ENCODE measurements around the gene PRR16. TPM values are rescaled to one million over a fixed set of nuclear protein-coding genes. Genes with fewer than 3 reads are reported as not detected.

Gene PRR16
- total RNA-seq, 8 experiments from 2014 or later, result 0.45 to 3.4 (median 1.3) TPM; not detected in 1

- no peak for ATAC-seq (replicated peaks in 6 of 8)
- Histone ChIP-seq H3K4me3 (no peak overlapping the region), H3K4me1 (replicated peaks in 1 of 2) (no peaks in the 10 kb centered on the region), H3K27ac (no peak overlapping the region)
- 0 to 100% (median 71%) methylated on average over 1 of the region's 1 CpG; no CpG with 5 or more reads in 3 of the 10 experiments for WGBS, 10 experiments
- in situ Hi-C loops (cut with MboI; ENCODE audit: low pct_unique_long_range_greater_than_20kb in 2 of 9, low sequenced_read_pairs in 9 of 9, unreplicated experiment in 9 of 9), result no loop called here
Observed at GRCh38 chr5:120567066-120567465, 103.0 kb downstream of the PRR16 start.

- in situ Hi-C loops (cut with MboI; ENCODE audit: low pct_unique_long_range_greater_than_20kb in 2 of 9, low sequenced_read_pairs in 9 of 9, unreplicated experiment in 9 of 9), result no loop called here
Observed at GRCh38 chr5:120567921-120568320, 103.8 kb downstream of the PRR16 start.

GRCh38 chr5:120568711-120569110 is 104.6 kb downstream of the PRR16 start:
- ATAC-seq (replicated peaks in 6 of 8), result no peak
- H3K27ac ChIP-seq, result no peak overlapping the region
- no peak overlapping the region for H3K4me3 ChIP-seq
- in situ Hi-C loops (cut with MboI; ENCODE audit: low pct_unique_long_range_greater_than_20kb in 2 of 9, low sequenced_read_pairs in 9 of 9, unreplicated experiment in 9 of 9), result no loop called here
- no peaks in the 10 kb centered on the region for H3K4me1 ChIP-seq (replicated peaks in 1 of 2)

More at GRCh38 chr5:120567921-120568320, 103.8 kb downstream of the PRR16 start:
- no peak overlapping the region for H3K27ac ChIP-seq
- WGBS, 10 experiments, result 38 to 100% (median 67%) methylated on average over 2 to 4 of the region's 4 CpGs; no CpG with 5 or more reads in 3 of the 10 experiments
- H3K4me1 ChIP-seq (replicated peaks in 1 of 2), result no peaks in the 10 kb centered on the region
- ATAC-seq (replicated peaks in 6 of 8), result no peak
- H3K4me3 ChIP-seq, result no peak overlapping the region

- 40 to 88% (median 50%) methylated on average over 1 of the region's 1 CpG; no CpG with 5 or more reads in 3 of the 10 experiments for WGBS, 10 experiments
- ATAC-seq (replicated peaks in 6 of 8), result no peak
- in situ Hi-C loops (cut with MboI; ENCODE audit: low pct_unique_long_range_greater_than_20kb in 2 of 9, low sequenced_read_pairs in 9 of 9, unreplicated experiment in 9 of 9), result no loop called here
- no peak overlapping the region for H3K4me3 ChIP-seq
- no peaks in the 10 kb centered on the region for H3K4me1 ChIP-seq (replicated peaks in 1 of 2)
- no peak overlapping the region for H3K27ac ChIP-seq
Observed at GRCh38 chr5:120576588-120576987, 112.5 kb downstream of the PRR16 start.

- in situ Hi-C loops (cut with MboI; ENCODE audit: low pct_unique_long_range_greater_than_20kb in 2 of 9, low sequenced_read_pairs in 9 of 9, unreplicated experiment in 9 of 9), result no loop called here
- Histone ChIP-seq H3K4me3 (no peak overlapping the region), H3K27ac (no peak overlapping the region), H3K4me1 (replicated peaks in 1 of 2) (no peaks in the 10 kb centered on the region)
- ATAC-seq (replicated peaks in 6 of 8), result no peak
- 0 to 76% (median 16%) methylated on average over 1 to 2 of the region's 2 CpGs for WGBS, 10 experiments
Observed at GRCh38 chr5:120582635-120583034, 118.5 kb downstream of the PRR16 start.

GRCh38 chr5:120586646-120587045 is 122.5 kb downstream of the PRR16 start:
- ATAC-seq (replicated peaks in 6 of 8), result no peak
- in situ Hi-C loops (cut with MboI; ENCODE audit: low pct_unique_long_range_greater_than_20kb in 2 of 9, low sequenced_read_pairs in 9 of 9, unreplicated experiment in 9 of 9), result no loop called here
- no peak overlapping the region for H3K27ac ChIP-seq
- H3K4me3 ChIP-seq, result no peak overlapping the region
- no peaks in the 10 kb centered on the region for H3K4me1 ChIP-seq (replicated peaks in 1 of 2)
- 20 to 100% (median 83%) methylated on average over 1 of the region's 1 CpG; no CpG with 5 or more reads in 3 of the 10 experiments for WGBS, 10 experiments

- no peak for ATAC-seq (replicated peaks in 6 of 8)
- WGBS, 10 experiments, result 13 to 87% (median 63%) methylated on average over 1 to 2 of the region's 2 CpGs; no CpG with 5 or more reads in 1 of the 10 experiments
- in situ Hi-C loops (cut with MboI; ENCODE audit: low pct_unique_long_range_greater_than_20kb in 2 of 9, low sequenced_read_pairs in 9 of 9, unreplicated experiment in 9 of 9), result no loop called here
- no peaks in the 10 kb centered on the region for H3K4me1 ChIP-seq (replicated peaks in 1 of 2)
- no peak overlapping the region for H3K27ac ChIP-seq
- H3K4me3 ChIP-seq, result no peak overlapping the region
Observed at GRCh38 chr5:120591911-120592310, 127.8 kb downstream of the PRR16 start.

- WGBS, 10 experiments, result 20 to 100% (median 67%) methylated on average over 1 to 2 of the region's 2 CpGs
- in situ Hi-C loops (cut with MboI; ENCODE audit: low pct_unique_long_range_greater_than_20kb in 2 of 9, low sequenced_read_pairs in 9 of 9, unreplicated experiment in 9 of 9), result no loop called here
- Histone ChIP-seq H3K27ac (no peak overlapping the region), H3K4me3 (no peak overlapping the region), H3K4me1 (replicated peaks in 1 of 2) (no peaks in the 10 kb centered on the region)
- no peak for ATAC-seq (replicated peaks in 6 of 8)
Observed at GRCh38 chr5:120599576-120599975, 135.5 kb downstream of the PRR16 start.

- Histone ChIP-seq H3K27ac (no peak overlapping the region), H3K4me3 (no peak overlapping the region), H3K4me1 (replicated peaks in 1 of 2) (no peaks in the 10 kb centered on the region)
- 76 to 100% (median 87%) methylated on average over 1 to 4 of the region's 4 CpGs for WGBS, 10 experiments
- ATAC-seq (replicated peaks in 6 of 8), result peak in 1 of 8 experiments; percentile 33
- in situ Hi-C loops (cut with MboI; ENCODE audit: low pct_unique_long_range_greater_than_20kb in 2 of 9, low sequenced_read_pairs in 9 of 9, unreplicated experiment in 9 of 9), result no loop called here
Observed at GRCh38 chr5:120600639-120601038, 136.5 kb downstream of the PRR16 start.

- Histone ChIP-seq H3K27ac (no peak overlapping the region), H3K4me3 (no peak overlapping the region), H3K4me1 (replicated peaks in 1 of 2) (no peaks in the 10 kb centered on the region)
- ATAC-seq (replicated peaks in 6 of 8), result no peak
- in situ Hi-C loops (cut with MboI; ENCODE audit: low pct_unique_long_range_greater_than_20kb in 2 of 9, low sequenced_read_pairs in 9 of 9, unreplicated experiment in 9 of 9), result no loop called here
- 77 to 100% (median 100%) methylated on average over 1 of the region's 1 CpG for whole genome bisulfite sequencing, 10 experiments
Observed at GRCh38 chr5:120602033-120602432, 137.9 kb downstream of the PRR16 start.

GRCh38 chr5:120604884-120605283 is 140.8 kb downstream of the PRR16 start:
- no peak overlapping the region for H3K4me3 ChIP-seq
- H3K4me1 ChIP-seq (replicated peaks in 1 of 2), result no peaks in the 10 kb centered on the region
- in situ Hi-C loops (cut with MboI; ENCODE audit: low pct_unique_long_range_greater_than_20kb in 2 of 9, low sequenced_read_pairs in 9 of 9, unreplicated experiment in 9 of 9), result no loop called here
- H3K27ac ChIP-seq, result no peak overlapping the region
- ATAC-seq (replicated peaks in 6 of 8), result peak in 1 of 8 experiments; percentile 48
- WGBS, 10 experiments, result 0 to 100% (median 85%) methylated on average over 1 to 2 of the region's 2 CpGs; no CpG with 5 or more reads in 2 of the 10 experiments

- WGBS, 10 experiments, result 60 to 100% (median 80%) methylated on average over 1 of the region's 1 CpG; no CpG with 5 or more reads in 3 of the 10 experiments
- Histone ChIP-seq H3K4me1 (replicated peaks in 1 of 2) (no peaks in the 10 kb centered on the region), H3K27ac (no peak overlapping the region), H3K4me3 (no peak overlapping the region)
- in situ Hi-C loops (cut with MboI; ENCODE audit: low pct_unique_long_range_greater_than_20kb in 2 of 9, low sequenced_read_pairs in 9 of 9, unreplicated experiment in 9 of 9), result no loop called here
- ATAC-seq (replicated peaks in 6 of 8), result no peak
Observed at GRCh38 chr5:120605325-120606079, 141.4 kb downstream of the PRR16 start.

GRCh38 chr5:120609570-120609969 is 145.5 kb downstream of the PRR16 start:
- Histone ChIP-seq H3K27ac (no peak overlapping the region), H3K4me3 (no peak overlapping the region), H3K4me1 (replicated peaks in 1 of 2) (peaks cover 0 to 8% of the 10 kb centered on the region in 2 donors)
- 100% methylated on average over 1 of the region's 1 CpG; no CpG with 5 or more reads in 4 of the 10 experiments for WGBS, 10 experiments
- no peak for ATAC-seq (replicated peaks in 6 of 8)
- in situ Hi-C loops (cut with MboI; ENCODE audit: low pct_unique_long_range_greater_than_20kb in 2 of 9, low sequenced_read_pairs in 9 of 9, unreplicated experiment in 9 of 9), result no loop called here

- ATAC-seq (replicated peaks in 6 of 8), result no peak
- Histone ChIP-seq H3K27ac (no peak overlapping the region), H3K4me3 (no peak overlapping the region), H3K4me1 (replicated peaks in 1 of 2) (peaks cover 0 to 9% of the 10 kb centered on the region in 2 donors)
- 53 to 100% (median 87%) methylated on average over 1 to 2 of the region's 2 CpGs; no CpG with 5 or more reads in 4 of the 10 experiments for WGBS, 10 experiments
- in situ Hi-C loops (cut with MboI; ENCODE audit: low pct_unique_long_range_greater_than_20kb in 2 of 9, low sequenced_read_pairs in 9 of 9, unreplicated experiment in 9 of 9), result no loop called here
Observed at GRCh38 chr5:120610145-120610544, 146.0 kb downstream of the PRR16 start.

All from motor neuron (in vitro differentiated cells).